CD8-positive, alpha-beta memory T cell (primary cell): Measurements from ENCODE around the gene ZBTB7A. TPM values are rescaled to one million over a fixed set of nuclear protein-coding genes. Genes with fewer than 3 reads are reported as not detected.

ENCODE experiments used
- CTCF ChIA-PET: fragments of 350-600 bp; sonication (Branson Sonifier 250); formaldehyde crosslinking; loops from one replicate; lab custom pipeline; 2021; ENCODE audit warnings: antibody characterized with exemption; lab: Charles Lee
- POLR2A ChIA-PET: fragments of 350-600 bp; sonication (Branson Sonifier 250); formaldehyde crosslinking; loops from one replicate; lab custom pipeline; 2021; ENCODE audit warnings: antibody characterized with exemption; lab: Charles Lee
- DNase-seq, 5 donors: peaks; one replicate each; pipeline versions ENCODE4 v3.0.0 to v3.0.0-alpha.2; 2020 to 2022; ENCODE audit warnings: mixed read lengths in 1 of 5
- H3K27ac ChIP-seq: one replicate; pipeline ENCODE4 v1.7.0; 2013; ENCODE audit warnings: low read depth, mild to moderate bottlenecking, low read length, moderate library complexity
- H3K27me3 ChIP-seq: 2 replicates; pipeline ENCODE4 v1.7.0; 2013; ENCODE audit warnings: low read length, mild to moderate bottlenecking; ENCODE audit not compliant: insufficient read depth, poor library complexity, severe bottlenecking
- H3K36me3 ChIP-seq: 2 replicates; pipeline ENCODE4 v1.7.0; 2013; ENCODE audit warnings: mild to moderate bottlenecking, low read length, moderate library complexity; ENCODE audit not compliant: insufficient read depth
- H3K4me1 ChIP-seq: 2 replicates; pipeline ENCODE4 v1.7.0; 2013; ENCODE audit warnings: mild to moderate bottlenecking, low read length, moderate library complexity; ENCODE audit not compliant: insufficient read depth
- H3K4me3 ChIP-seq: 2 replicates; pipeline ENCODE4 v1.7.0; 2013; ENCODE audit warnings: mild to moderate bottlenecking, low read length
- H3K9me3 ChIP-seq: 2 replicates; pipeline ENCODE4 v1.7.0; 2013; ENCODE audit warnings: mild to moderate bottlenecking, low read length
- H3K27ac Mint-ChIP-seq, 8 donors: one replicate each; pipeline ENCODE4 v1.8.0; 2020 to 2021; ENCODE audit warnings: mixed read lengths in 8 of 8, mild to moderate bottlenecking in 6 of 8, inconsistent platforms in 3 of 8, moderate library complexity in 3 of 8
- H3K27me3 Mint-ChIP-seq, 2 donors: one replicate each; pipeline ENCODE4 v1.8.0; 2020 to 2021; ENCODE audit warnings: mixed read lengths in 2 of 2, mild to moderate bottlenecking in 1 of 2, moderate library complexity in 1 of 2
- H3K36me3 Mint-ChIP-seq, 3 donors: one replicate each; pipeline ENCODE4 v1.8.0; 2020 to 2021; ENCODE audit warnings: mixed read lengths in 3 of 3, inconsistent platforms in 1 of 3, mild to moderate bottlenecking in 1 of 3
- H3K4me1 Mint-ChIP-seq, 3 donors: one replicate each; pipeline ENCODE4 v1.8.0; 2020 to 2021; ENCODE audit warnings: mixed read lengths in 3 of 3, inconsistent platforms in 1 of 3, mild to moderate bottlenecking in 1 of 3
- H3K4me3 Mint-ChIP-seq, 7 donors: one replicate each; pipeline ENCODE4 v1.8.0; 2020 to 2021; ENCODE audit warnings: mixed read lengths in 7 of 7, mild to moderate bottlenecking in 6 of 7, moderate library complexity in 4 of 7, inconsistent platforms in 2 of 7
- H3K9me3 Mint-ChIP-seq, 5 donors: one replicate each; pipeline ENCODE4 v1.8.0; 2020 to 2022; ENCODE audit warnings: mixed read lengths in 5 of 5, mild to moderate bottlenecking in 3 of 5, moderate library complexity in 2 of 5, inconsistent platforms in 1 of 5
- polyA plus RNA-seq: library from polyadenylated mRNA; unstranded; fragments of 300-500 nt; fragmentation: Illumina TruSeq; gene quantifications from one replicate; pipeline ENCODE4 v1.2.3, GENCODE V29; 2021
- total RNA-seq, 2 experiments: library from RNA; stranded (reverse); gene quantifications; one replicate each; pipeline ENCODE4 v1.2.3, GENCODE V29; 2021

The ZBTB7A gene
- total and polyA plus RNA-seq, 3 experiments from 2014 or later = 44.1 to 86.1 (median 46.8) TPM

DNA sequence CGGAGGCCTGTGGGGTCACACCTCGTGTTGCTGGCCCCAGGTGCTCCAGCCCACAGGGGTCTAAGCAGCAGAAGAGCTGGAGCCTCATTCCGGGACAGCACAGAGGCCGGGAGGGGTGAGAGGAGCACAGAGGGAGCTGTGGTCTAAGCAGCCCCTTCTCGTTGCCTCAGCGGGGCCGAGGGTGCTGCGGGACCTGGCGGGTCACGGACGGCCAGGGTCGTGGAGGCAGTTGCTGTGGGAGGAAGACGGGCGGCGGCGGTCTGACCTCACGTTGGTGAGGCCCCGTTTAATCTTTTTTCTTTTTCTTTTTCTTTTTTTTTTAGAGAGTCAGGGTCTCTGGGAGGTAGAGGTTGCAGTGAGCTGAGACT lies 37.5 kb downstream of the ZBTB7A start:
- POLR2A ChIA-PET = no interaction called here

DNA sequence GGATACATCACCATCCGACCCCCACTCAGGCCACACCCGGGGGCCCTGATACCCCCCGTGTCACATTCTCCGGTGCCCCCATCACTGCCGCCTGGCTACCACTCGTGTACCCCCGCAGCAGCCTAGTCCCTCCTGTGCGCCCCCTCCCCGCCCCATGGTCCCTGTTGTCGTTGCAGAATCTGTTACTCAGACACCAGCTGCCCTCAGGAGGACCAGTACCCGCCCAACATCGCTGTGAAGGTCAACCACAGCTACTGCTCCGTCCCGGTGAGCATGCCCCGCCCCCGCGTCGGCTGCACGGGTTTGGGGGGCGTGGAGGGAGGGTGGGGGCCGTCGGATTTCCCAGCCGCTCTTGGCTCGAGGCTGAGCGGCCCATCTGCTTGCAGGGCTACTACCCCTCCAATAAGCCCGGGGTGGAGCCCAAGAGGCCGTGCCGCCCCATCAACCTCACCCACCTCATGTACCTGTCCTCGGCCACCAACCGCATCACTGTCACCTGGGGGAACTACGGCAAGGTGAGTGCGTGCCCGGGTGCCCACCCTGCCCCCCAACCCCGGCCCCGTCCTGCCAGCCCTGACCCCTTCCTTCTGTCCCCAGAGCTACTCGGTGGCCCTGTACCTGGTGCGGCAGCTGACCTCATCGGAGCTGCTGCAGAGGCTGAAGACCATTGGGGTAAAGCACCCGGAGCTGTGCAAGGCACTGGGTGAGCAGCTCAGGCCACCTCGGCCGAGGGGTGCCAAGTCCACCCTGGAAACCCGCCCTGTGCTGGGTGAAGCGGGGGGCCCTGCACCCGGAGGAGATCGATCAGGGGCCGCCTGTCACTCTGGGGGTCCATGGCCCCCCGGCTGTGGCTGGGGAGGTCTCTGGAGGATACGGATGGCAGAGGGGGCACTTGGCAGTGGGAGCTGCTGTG lies 38.1 kb downstream of the ZBTB7A start:
- Mint-ChIP-seq H3K4me1 (no peaks in the 10 kb centered on the region), H3K9me3 (no peaks in the 10 kb centered on the region), H3K27me3 (no peaks in the 10 kb centered on the region), H3K27ac (no peak overlapping the region), H3K36me3 (peaks cover 0 to 57% (median 0%) of the 10 kb centered on the region in 3 donors), H3K4me3 (no peak overlapping the region)
- Histone ChIP-seq H3K27me3 (no peaks in the 10 kb centered on the region), H3K4me3 (no peak overlapping the region), H3K27ac (no peak overlapping the region), H3K9me3 (no peaks in the 10 kb centered on the region), H3K36me3 (peaks cover 7% of the 10 kb centered on the region), H3K4me1 (no peaks in the 10 kb centered on the region)
- ChIA-PET CTCF (interaction anchor here (1.0 kb wide), 1 partner anchor 111 kb away, joined by 4 read pairs; no protein-coding TSS in a partner anchor), POLR2A (interaction anchor here (1.2 kb wide), 1 partner anchor 29 kb away, joined by 5 read pairs; no protein-coding TSS in a partner anchor)
- DNase-seq = no peak

More for the DNA sequence above, 37.5 kb downstream of the ZBTB7A start:
- Mint-ChIP-seq H3K4me3 (no peak overlapping the region), H3K27me3 (no peaks in the 10 kb centered on the region), H3K4me1 (no peaks in the 10 kb centered on the region), H3K36me3 (peaks cover 0 to 51% (median 0%) of the 10 kb centered on the region in 3 donors), H3K9me3 (no peaks in the 10 kb centered on the region), H3K27ac (no peak overlapping the region)
- Histone ChIP-seq H3K4me1 (no peaks in the 10 kb centered on the region), H3K27ac (no peak overlapping the region), H3K36me3 (peaks cover under 1% of the 10 kb centered on the region), H3K9me3 (no peaks in the 10 kb centered on the region), H3K27me3 (no peaks in the 10 kb centered on the region), H3K4me3 (no peak overlapping the region)
- no peak for DNase-seq
- CTCF ChIA-PET = interaction anchor here (0.9 to 1.0 kb wide), 2 partner anchors 10 to 111 kb away, joined by 3 to 4 read pairs; no protein-coding TSS in a partner anchor

DNA sequence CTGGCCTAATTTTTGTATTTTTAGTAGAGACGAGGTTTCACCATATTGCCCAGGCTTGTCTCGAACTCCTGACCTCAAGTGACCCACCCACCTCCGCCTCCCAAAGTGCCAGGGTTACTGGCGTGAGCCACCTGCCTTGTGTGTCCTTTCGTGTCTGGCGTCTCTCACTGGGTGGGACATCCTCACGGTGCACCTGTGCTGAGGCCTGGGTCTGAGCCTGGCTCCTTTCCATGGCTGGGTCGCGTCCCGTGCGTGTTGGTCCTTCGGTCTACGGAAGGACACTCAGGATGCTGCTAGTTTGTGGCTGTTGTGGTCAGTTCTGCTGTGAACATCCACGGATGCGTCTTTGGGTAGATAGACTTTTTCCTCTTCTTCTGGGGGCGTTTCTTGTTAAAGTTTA lies 39.6 kb downstream of the ZBTB7A start:
- Histone ChIP-seq H3K27ac (no peak overlapping the region), H3K4me3 (no peak overlapping the region), H3K27me3 (no peaks in the 10 kb centered on the region), H3K9me3 (no peaks in the 10 kb centered on the region), H3K36me3 (peaks cover 8% of the 10 kb centered on the region), H3K4me1 (no peaks in the 10 kb centered on the region)
- ChIA-PET POLR2A (interaction anchor here (0.7 to 1.2 kb wide), 2 partner anchors 31 to 72 kb away, joined by 3 to 5 read pairs; no protein-coding TSS in a partner anchor), CTCF (no interaction called here)
- peaks cover under 1 to 57% (median under 1%) of the 10 kb centered on the region in 3 donors for H3K36me3 Mint-ChIP-seq
- no peak overlapping the region for H3K27ac Mint-ChIP-seq
- no peaks in the 10 kb centered on the region for H3K4me1 Mint-ChIP-seq
- DNase-seq = no peak
- H3K4me3 Mint-ChIP-seq = no peak overlapping the region
- H3K9me3 Mint-ChIP-seq = peaks cover 0 to under 1% (median 0%) of the 10 kb centered on the region in 5 donors
- no peaks in the 10 kb centered on the region for H3K27me3 Mint-ChIP-seq

DNA sequence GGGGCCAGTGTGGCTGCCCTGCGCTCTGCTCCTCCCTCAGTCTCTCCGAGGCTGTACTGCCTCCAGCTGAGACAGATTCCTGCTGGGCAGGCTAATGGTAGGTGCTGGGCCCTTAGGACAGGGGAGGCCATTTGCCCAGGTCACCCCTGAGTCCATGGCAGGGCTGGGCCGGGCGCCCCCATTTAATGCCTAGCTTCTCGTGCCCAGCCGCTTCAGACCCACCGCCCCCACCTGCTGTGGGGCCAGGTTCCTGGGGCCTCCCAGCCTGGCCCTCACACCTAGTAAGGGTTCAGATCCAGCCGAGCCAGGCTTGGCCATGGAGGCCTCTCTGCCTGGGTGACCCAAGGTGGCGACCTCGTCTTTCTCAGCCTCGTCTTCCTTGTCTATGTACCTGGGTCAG lies 41.4 kb downstream of the ZBTB7A start:
- H3K27me3 Mint-ChIP-seq = no peaks in the 10 kb centered on the region
- ChIA-PET CTCF (no interaction called here), POLR2A (no interaction called here)

DNA sequence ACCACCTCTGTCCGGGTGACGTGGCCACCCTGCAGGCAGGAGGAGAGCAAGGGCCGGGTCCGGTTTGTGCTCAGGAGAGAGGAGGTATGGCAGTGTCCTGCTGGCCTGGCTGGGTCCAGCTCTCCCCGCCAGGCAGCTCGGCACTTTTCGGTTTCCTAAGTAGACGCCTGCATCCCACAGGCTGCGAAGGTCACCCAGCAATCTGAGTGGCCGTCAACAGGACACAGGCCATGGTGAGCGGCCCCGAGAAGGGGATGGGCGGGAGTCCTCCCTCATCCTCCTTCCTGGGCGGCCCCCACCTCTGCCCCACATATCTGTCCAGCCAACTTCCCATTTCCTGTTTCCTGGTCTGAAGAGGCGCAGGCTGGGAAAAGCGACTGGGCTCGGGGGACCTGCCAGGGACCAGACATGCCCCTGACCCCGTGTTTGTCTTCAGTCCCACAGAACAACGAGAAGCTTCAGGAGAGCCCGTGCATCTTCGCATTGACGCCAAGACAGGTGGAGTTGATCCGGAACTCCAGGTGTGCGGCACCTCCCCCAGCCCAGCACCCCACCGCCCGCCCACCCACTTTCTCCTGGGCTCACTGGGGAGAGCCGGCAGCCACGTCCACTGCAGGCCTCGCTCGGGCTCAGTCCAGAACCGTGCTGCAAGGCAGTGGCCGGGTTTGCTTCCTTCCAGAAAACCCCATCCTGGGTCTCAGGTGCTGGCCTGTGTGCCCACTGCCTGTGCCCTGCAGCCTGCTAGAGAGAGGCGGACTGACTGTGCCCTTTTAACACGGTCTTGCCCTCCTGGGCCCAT lies 42.9 kb downstream of the ZBTB7A start:
- no peak overlapping the region for H3K27ac ChIP-seq
- POLR2A ChIA-PET = no interaction called here
- H3K9me3 ChIP-seq = no peaks in the 10 kb centered on the region
- no peak for DNase-seq
- H3K27me3 ChIP-seq = no peaks in the 10 kb centered on the region
- peaks cover 0 to 6% (median 0%) of the 10 kb centered on the region in 3 donors for H3K4me1 Mint-ChIP-seq
- no peak overlapping the region for H3K4me3 Mint-ChIP-seq
- H3K36me3 Mint-ChIP-seq = peaks cover 3 to 51% (median 3%) of the 10 kb centered on the region in 3 donors
- no peaks in the 10 kb centered on the region for H3K4me1 ChIP-seq
- H3K4me3 ChIP-seq = no peak overlapping the region
- CTCF ChIA-PET = interaction anchor here (0.8 kb wide), 1 partner anchor 36 kb away, joined by 3 read pairs; no protein-coding TSS in a partner anchor
- H3K9me3 Mint-ChIP-seq = peaks cover 0 to 3% (median 0%) of the 10 kb centered on the region in 5 donors
- H3K27ac Mint-ChIP-seq = no peak overlapping the region
- no peaks in the 10 kb centered on the region for H3K27me3 Mint-ChIP-seq
- peaks cover 8% of the 10 kb centered on the region for H3K36me3 ChIP-seq

More for the DNA sequence above, 41.4 kb downstream of the ZBTB7A start:
- Histone ChIP-seq H3K36me3 (peaks cover 8% of the 10 kb centered on the region), H3K27ac (no peak overlapping the region), H3K27me3 (no peaks in the 10 kb centered on the region), H3K9me3 (no peaks in the 10 kb centered on the region), H3K4me3 (no peak overlapping the region), H3K4me1 (no peaks in the 10 kb centered on the region)
- peaks cover 3 to 57% (median 3%) of the 10 kb centered on the region in 3 donors for H3K36me3 Mint-ChIP-seq
- H3K4me1 Mint-ChIP-seq = peaks cover 0 to 2% (median 0%) of the 10 kb centered on the region in 3 donors
- no peak overlapping the region for H3K4me3 Mint-ChIP-seq
- DNase-seq = no peak
- H3K27ac Mint-ChIP-seq = peak overlapping the region in 1 of 8 donors; percentile 38
- peaks cover 0 to 3% (median 0%) of the 10 kb centered on the region in 5 donors for H3K9me3 Mint-ChIP-seq

DNA sequence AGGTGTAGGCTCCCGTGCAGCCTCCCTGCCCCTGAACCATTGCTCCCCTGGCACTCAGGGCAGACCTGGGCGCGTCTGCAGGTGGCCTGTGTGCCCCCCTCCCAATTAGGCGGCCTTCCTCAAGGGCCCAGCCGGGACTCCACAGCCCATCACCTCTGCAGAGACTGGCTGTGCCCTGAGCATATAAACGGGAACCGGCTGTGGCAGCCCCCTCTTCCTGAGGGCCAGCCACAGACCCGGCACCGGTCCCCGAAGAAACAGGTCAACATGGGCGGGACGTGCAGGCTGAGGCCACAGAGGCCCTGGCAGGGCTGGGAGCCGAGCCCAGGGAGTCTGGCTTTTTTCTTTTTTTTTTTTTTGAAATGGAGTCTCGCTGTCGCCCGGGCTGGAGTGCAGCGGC lies 47.1 kb downstream of the ZBTB7A start:
- Mint-ChIP-seq H3K4me3 (no peak overlapping the region), H3K4me1 (peaks cover 0 to 21% (median 3%) of the 10 kb centered on the region in 3 donors), H3K36me3 (peaks cover 3 to 50% (median 3%) of the 10 kb centered on the region in 3 donors), H3K27me3 (no peaks in the 10 kb centered on the region), H3K9me3 (peaks cover 0 to 3% (median 0%) of the 10 kb centered on the region in 5 donors), H3K27ac (no peak overlapping the region)
- ChIA-PET CTCF (no interaction called here), POLR2A (no interaction called here)
- Histone ChIP-seq H3K4me1 (no peaks in the 10 kb centered on the region), H3K4me3 (no peak overlapping the region), H3K27ac (no peak overlapping the region), H3K9me3 (no peaks in the 10 kb centered on the region), H3K36me3 (peaks cover 8% of the 10 kb centered on the region), H3K27me3 (no peaks in the 10 kb centered on the region)
- DNase-seq = no peak

DNA sequence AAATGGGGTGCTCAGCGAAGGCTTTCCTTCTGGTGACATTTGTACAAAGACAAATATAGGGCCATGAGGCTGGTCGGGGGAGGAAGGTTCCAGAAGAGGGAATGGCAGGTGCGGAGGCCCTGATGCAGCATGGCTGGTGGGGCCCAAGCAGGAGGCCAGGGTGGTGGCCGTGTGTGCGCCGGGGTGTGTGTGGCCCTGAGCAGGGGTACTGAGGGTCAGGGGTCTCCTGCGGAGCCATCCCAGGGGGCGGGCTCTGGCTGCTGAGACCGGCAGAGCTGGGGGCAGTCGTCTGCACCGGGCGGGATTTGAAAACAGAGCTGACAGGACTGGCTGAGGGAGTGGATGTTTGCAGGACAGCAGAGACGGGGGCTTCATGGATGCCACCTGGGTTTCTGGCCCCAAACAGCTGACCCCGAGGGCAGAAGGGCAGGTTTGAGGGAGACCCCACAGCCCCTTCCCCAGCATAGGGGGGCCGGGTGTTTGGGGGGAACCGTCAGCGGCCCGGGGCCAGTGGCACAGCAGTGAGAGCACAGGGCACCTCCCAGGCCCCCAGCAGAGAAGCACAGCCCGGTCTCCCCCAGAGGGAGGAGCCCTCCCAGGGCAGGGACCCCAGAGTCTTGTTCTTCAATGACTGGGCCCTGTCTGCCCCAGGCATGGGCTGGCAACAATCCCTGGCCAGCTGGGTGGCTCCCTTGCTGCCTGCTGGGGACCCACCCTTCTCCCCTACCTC lies 47.8 kb downstream of the ZBTB7A start:
- no peak overlapping the region for H3K4me3 ChIP-seq
- no peaks in the 10 kb centered on the region for H3K9me3 ChIP-seq
- no peaks in the 10 kb centered on the region for H3K27me3 ChIP-seq
- Mint-ChIP-seq H3K4me1 (peaks cover 0 to 27% (median 5%) of the 10 kb centered on the region in 3 donors), H3K4me3 (no peak overlapping the region), H3K9me3 (peaks cover 0 to 3% (median 0%) of the 10 kb centered on the region in 5 donors), H3K27me3 (no peaks in the 10 kb centered on the region), H3K27ac (peak overlapping the region in 1 of 8 donors; percentile 17), H3K36me3 (peaks cover 3 to 49% (median 3%) of the 10 kb centered on the region in 3 donors)
- CTCF ChIA-PET = no interaction called here
- DNase-seq = no peak
- peaks cover 4% of the 10 kb centered on the region for H3K36me3 ChIP-seq
- POLR2A ChIA-PET = no interaction called here
- H3K27ac ChIP-seq = no peak overlapping the region
- no peaks in the 10 kb centered on the region for H3K4me1 ChIP-seq
